HG02852 (cell line): ENCODE results near the gene TRAPPC2.
A peak's percentile ranks its signal among the peaks of the same experiment; 100 is the strongest.

Source experiments
- ATAC-seq: cut with Tn5 transposase; IDR thresholded peaks from one replicate; pipeline ENCODE4 v1.9.1; 2021; ENCODE audit warnings: mild to moderate bottlenecking, moderate library complexity; ENCODE audit not compliant: unreplicated experiment

Gene TRAPPC2

GRCh38 chrX:13734278-13735172, at the start of gene TRAPPC2, which contains the start of gene OFD1:
Gene TRAPPC2, minus strand, starts transcription at chrX:13734620. Its CDS starts 14,657 bp downstream, at chrX:13719963.
Gene OFD1, plus strand, starts transcription at chrX:13734748. Its CDS starts 324 bp downstream, at chrX:13735072.
- ATAC-seq, result peak; percentile 93

GRCh38 chrX:13780868-13781427, 46.5 kb upstream of the TRAPPC2 start:
- ATAC-seq, result no peak

GRCh38 chrX:13778916-13779315, 44.5 kb upstream of the TRAPPC2 start:
- no peak for ATAC-seq

GRCh38 chrX:13776387-13776786, 42.0 kb upstream of the TRAPPC2 start:
- ATAC-seq, result no peak

- ATAC-seq, result no peak
Observed at GRCh38 chrX:13775837-13776236, 41.4 kb upstream of the TRAPPC2 start.

DNA sequence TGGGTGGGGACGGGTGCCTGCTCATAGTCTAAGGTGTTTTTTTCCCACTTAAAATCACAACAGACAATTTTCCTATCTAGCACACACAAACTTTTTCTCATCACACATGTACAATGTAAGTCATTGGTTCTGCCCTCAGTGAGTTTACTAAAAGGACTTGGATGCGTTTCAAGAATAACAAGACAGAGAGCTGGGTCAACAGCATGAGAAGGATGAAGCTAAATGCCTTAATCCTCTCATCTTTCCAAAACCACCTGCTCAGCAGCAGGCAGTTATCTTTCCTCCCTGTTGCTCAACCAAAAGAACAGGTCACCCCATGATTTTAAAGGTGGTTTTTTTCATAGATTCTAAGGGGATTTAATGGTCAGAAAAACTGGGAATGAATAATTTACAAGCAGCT, 40.3 kb upstream of the TRAPPC2 start:
- ATAC-seq, result no peak

DNA sequence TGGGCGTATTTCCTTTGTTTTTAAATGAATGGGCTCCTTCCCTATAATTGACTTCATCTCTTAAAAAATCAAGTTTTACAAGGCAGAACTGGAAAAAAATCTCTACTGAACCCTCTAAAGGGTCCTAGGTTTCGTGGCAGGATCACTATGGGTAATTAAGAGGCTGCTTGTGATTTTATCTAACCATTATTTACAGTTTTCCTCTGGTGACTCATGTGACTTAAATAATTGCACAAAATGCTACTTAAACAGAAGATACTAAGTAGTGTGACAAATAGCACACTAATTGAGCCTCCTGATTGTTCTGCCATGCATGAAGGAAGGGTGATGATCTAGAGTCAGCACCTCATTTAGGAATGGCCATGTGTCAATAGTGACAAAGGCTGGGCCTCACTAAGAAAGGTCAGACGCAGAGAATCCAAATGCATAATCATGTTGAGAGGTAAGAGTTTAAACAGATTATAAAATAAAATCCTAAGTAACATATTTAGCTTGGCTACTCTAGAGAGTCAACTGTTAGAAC, 35.7 kb upstream of the TRAPPC2 start:
- ATAC-seq, result no peak

DNA sequence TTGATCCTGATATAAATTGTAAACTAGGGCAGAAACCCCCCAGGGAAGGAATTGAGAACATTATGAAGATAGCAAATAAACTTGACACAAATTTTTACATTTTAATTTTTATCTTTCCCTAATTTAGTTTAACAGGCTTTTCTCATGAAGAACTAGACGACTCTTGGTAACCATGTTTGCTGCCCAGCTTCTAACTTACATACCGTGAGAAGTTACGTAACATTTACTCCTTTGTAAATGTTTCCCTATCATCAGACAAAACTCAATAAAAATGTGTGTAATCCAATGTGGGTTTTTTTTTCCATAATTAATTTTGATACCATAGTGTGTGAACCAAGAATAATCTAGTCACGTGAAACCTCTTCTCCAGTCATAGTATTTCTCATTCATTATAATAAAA, 34.5 kb upstream of the TRAPPC2 start:
- ATAC-seq, result no peak

DNA sequence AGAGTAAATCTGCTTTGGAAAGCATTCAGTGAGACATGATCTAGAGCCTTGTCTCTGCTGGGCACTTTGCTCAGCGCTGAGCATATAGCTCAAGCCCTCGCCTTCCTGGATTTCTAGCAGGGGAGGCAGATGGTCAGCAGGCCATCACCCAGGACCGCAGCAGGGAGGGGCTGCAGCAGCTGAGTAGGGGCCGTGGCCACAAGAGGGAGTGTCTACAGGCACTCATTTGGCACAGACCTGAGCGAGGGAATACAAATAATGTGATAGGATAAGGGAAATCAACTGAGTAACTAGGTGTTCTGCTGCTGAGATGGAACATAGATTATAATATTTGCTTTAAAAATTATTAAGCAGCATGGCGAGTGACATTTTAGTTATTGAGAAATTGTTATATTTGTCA, 30.3 kb upstream of the TRAPPC2 start:
- no peak for ATAC-seq

DNA sequence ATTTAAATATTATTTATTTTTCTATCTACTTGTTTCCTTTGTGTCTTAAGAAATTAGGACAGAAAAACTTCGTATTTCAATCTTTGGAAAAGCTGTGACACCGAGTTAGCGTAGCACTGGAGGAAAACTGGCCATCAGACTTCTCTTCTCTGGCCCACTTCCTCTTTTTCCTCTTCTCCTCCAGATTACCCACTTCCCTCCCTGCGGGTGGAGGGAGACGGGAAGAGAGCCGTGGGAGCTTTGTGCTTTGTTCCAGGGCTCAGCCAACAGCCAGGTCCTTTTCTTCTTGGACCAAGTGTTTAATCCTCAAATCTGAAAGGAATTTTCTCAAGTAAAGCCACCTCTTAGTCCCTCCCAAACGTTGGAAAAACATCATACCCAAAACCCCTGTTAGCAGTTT, 29.9 kb upstream of the TRAPPC2 start:
- no peak for ATAC-seq

DNA sequence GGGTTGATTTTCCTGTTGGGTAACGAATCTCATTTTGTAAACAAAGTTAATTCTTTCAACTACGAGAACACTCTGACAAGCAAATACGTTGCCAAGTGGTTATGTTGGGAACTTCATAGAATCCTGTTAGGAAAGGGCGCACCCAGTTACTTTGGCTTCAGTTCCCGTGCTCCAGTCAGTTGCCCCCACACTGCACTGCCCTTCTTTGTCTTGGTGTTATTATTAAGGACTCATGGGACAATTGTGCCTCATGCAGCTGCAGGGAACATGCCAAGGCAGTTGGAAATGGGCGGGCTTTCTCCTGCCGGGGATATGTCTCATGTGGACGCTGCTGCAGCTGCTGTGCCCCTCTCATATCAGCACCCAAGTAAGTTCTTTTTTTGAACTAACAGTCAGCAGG, 29.1 kb upstream of the TRAPPC2 start:
- no peak for ATAC-seq

- ATAC-seq, result peak; percentile 55
Observed at GRCh38 chrX:13761606-13762414, 27.4 kb upstream of the TRAPPC2 start.

GRCh38 chrX:13760426-13760825, 26.0 kb upstream of the TRAPPC2 start:
- no peak for ATAC-seq

GRCh38 chrX:13759152-13759718, 24.8 kb upstream of the TRAPPC2 start:
- ATAC-seq, result peak; percentile 68

- no peak for ATAC-seq
Observed at GRCh38 chrX:13756381-13756780, 22.0 kb upstream of the TRAPPC2 start.

DNA sequence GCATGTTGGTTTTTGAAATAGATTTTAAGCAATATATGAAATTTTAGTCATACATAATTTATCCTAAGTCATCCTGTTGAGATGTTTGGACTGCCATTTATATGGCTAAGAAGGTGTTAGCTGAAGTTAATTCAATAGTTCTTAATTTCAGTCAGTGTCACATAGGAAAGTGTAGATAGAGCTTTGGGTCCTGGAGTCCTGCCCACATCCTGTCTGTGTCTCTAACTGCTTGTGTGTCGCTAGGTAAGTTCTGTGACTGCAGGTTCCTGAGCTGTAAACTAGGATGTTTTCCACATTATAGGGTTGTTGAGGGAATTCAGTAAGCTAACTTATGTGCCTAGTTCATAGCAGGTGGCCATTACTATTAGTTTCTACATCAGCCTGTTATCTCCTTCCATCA, 20.8 kb upstream of the TRAPPC2 start:
- ATAC-seq, result no peak

DNA sequence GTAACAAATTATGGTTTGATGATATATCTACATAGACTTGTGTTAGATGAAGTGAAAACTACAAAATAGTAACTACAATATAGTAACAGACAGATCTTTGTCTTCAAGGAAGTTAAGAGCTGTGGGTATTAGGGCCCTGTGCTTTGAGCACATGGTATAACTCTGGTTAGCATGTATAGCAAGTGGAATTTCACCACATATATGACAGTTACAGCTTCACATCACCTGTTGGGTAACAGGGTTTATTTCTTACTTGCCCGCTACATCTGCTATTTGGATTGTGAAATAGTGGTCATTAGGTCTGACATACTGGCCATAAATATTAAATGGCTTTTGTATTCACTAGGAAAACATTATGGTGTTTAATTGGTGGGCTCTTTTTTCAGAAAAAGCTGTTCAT, 20.3 kb upstream of the TRAPPC2 start:
- ATAC-seq, result no peak

DNA sequence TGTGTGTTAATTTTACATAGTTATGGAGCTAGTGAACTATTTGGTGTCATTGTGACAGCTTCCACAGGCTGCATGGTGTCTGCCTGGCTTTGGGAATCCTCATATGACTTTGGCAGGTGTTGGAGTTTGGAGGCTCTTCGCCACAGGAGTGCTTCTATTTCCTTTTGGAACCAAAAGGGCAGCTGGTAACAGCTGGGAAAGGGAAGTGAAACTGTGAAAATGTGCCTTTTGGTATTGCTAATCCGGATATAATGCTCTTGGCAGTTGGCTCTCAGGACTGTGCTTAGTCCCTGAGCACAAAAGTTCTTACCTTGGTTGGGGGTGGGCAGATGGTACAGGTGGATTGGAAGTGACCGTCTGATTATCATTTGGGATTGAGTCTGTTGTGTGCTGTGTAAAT, 18.2 kb upstream of the TRAPPC2 start:
- peak; percentile 68 for ATAC-seq

DNA sequence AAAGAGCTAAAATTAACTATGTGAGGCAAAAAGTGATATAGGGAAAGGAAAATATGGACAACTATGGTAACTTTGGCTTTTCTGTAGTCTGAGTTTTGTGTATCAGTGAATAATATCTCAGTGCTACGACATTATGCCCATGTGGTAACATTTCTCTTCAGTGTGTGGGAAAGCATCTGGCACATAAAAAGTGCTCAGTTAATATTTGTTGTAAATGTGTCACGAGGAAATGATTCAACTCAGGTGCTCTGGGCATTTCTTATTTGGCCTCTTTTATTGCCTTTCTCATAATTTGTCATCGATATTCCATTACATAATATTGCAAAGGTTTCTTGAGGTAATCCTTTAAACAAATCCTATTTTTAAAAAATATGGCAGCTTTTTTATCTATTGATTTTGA, 17.7 kb upstream of the TRAPPC2 start:
- ATAC-seq, result no peak

- peak; percentile 62 for ATAC-seq
Observed at GRCh38 chrX:13750812-13751211, 16.4 kb upstream of the TRAPPC2 start.

DNA sequence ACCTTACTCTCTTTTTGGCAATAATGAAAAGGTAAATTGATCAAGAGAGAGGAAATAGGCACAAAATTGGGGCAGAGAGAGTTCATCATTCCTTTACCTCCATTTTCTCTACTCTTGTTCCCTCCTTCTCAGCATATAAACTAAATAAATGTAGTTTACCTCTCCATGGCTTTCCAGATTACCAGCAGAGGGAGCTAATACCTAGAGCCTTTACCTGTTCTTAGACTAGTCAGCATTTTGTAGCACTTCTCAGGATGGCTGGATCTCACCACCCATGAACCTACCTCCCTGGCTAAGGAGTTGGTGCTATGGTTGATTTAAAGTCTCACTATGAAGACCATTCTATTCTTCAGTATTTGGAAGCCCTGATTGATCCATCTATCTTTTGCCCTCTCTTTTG, 15.8 kb upstream of the TRAPPC2 start:
- peak; percentile 36 for ATAC-seq
